ENCODE data around the gene GOLGA8S.
"Not testable (repeated sequence)": the region's sequence is repeated elsewhere in the genome, so short reads cannot be mapped to it uniquely, and the experiment has no call there.

DNA sequence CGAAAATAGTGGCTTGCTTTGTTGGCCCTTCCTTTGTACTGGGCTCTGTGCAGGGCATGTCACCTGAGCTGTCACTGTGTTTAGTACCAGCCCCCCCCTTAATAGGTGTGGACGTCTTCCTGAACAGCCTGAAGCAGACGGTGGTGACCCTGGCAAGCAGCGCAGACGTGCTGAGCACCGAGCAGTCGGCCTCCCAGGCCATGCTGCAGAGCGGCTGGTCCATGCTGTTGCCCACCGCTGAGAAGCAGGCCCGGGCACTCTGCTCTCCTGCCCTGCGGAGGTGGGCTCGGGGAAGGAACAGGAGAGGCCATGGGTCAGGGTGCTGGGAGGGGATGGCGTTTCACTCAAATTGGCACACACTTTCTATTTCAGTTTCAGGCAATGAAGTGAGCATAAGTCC lies 43.3 kb upstream of the GOLGA8S start:
- TF ChIP-seq EZH2 (IDR thresholded peaks at IDR 0.05; ENCODE audit: low read length, unreplicated experiment), result not testable (repeated sequence)
- TF ChIP-seq, protein P1, sequence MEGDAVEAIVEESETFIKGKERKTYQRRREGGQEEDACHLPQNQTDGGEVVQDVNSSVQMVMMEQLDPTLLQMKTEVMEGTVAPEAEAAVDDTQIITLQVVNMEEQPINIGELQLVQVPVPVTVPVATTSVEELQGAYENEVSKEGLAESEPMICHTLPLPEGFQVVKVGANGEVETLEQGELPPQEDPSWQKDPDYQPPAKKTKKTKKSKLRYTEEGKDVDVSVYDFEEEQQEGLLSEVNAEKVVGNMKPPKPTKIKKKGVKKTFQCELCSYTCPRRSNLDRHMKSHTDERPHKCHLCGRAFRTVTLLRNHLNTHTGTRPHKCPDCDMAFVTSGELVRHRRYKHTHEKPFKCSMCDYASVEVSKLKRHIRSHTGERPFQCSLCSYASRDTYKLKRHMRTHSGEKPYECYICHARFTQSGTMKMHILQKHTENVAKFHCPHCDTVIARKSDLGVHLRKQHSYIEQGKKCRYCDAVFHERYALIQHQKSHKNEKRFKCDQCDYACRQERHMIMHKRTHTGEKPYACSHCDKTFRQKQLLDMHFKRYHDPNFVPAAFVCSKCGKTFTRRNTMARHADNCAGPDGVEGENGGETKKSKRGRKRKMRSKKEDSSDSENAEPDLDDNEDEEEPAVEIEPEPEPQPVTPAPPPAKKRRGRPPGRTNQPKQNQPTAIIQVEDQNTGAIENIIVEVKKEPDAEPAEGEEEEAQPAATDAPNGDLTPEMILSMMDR (conservative IDR thresholded peaks at IDR 0.05; ENCODE audit: low read depth, low read length), result not testable (repeated sequence)
